Erythroblast (primary cell): ENCODE results near the gene LSM11.

Experiments
- DNase-seq, 2 experiments: peaks; one replicate each; lab custom pipeline; 2025; lab: John Stamatoyannopoulos, UW
- GATA1 ChIP-seq: IDR thresholded peaks from 2 replicates; pipeline ENCODE4 v1.6.1; 2011; ENCODE audit warnings: low read depth, mild to moderate bottlenecking, control low read depth, low read length, moderate library complexity
- POLR2A ChIP-seq: IDR thresholded peaks from 2 replicates; pipeline ENCODE4 v1.6.1; 2011; ENCODE audit warnings: mild to moderate bottlenecking, low read length

LSM11 gene

GRCh38 chr5:157729858-157730257 lies 13.7 kb upstream of the LSM11 start:
- TF ChIP-seq GATA1 (no peak), POLR2A (no peak)
- no peak for DNase-seq

GRCh38 chr5:157730900-157731271 lies 12.6 kb upstream of the LSM11 start:
- no peak for TF ChIP-seq POLR2A
- no peak for TF ChIP-seq GATA1
- DNase-seq, result no peak

- TF ChIP-seq POLR2A (peak; percentile 96), GATA1 (no peak)
- DNase-seq, result peak; percentile 98
These were observed 12.0 kb upstream of the LSM11 start, which contains the start of gene THG1L for GRCh38 chr5:157731272-157732129. Gene THG1L, plus strand, starts transcription at chr5:157731420. Its CDS starts 21 bp downstream, at chr5:157731441.

- TF ChIP-seq GATA1, result no peak
- TF ChIP-seq POLR2A, result no peak
- DNase-seq, result no peak
These were observed 11.4 kb upstream of the LSM11 start for GRCh38 chr5:157732130-157732514.

DNA sequence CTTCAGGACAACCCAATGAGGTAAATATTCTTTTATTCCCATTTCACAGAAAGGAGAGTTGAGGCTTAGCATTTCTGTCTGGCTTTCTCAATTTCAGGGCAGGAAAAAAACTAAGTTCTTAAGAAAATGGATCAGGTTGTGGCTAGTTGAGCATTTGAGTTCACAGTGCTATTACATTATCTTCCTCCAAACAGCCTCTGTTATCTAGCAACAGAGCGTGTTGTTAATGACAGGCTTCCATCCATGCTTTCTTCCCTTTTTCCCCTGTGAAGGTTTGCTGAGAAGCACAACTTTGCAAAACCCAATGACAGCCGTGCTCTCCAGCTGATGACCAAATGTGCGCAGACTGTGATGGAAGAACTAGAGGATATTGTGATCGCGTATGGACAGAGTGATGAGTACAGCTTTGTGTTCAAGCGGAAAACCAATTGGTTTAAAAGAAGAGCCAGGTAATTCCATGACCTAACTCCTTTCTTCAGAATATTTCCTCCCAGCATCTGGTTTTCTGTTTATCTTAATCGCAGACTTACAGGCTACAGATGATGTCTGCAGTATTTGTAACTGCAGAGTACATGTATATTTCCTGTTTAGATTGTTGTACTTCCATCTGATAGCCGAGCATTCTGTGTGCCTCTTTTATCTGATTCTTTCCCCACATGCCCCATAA lies 10.8 kb upstream of the LSM11 start:
- TF ChIP-seq GATA1 (no peak), POLR2A (no peak)
- DNase-seq, result peak; percentile 74 to 88

DNA sequence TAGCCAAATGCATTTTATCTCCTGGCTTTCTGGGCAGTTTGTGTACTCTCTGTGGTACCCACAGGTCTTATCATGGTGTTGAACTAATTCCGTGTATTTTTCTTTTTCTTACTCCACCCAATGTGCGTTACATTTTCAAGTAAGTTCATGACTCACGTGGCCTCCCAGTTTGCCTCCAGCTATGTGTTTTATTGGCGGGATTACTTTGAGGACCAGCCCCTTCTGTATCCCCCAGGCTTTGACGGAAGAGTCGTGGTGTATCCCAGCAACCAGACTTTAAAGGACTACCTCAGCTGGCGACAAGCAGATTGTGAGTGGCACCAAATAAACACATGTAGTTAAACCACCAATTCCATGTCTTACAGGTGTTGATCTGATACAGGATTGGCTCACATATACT lies 9.1 kb upstream of the LSM11 start:
- DNase-seq, result peak; percentile 9 to 10
- no peak for TF ChIP-seq POLR2A
- TF ChIP-seq GATA1, result no peak

- DNase-seq, result no peak
- no peak for TF ChIP-seq GATA1
- TF ChIP-seq POLR2A, result no peak
These were observed 7.5 kb upstream of the LSM11 start for GRCh38 chr5:157735991-157736390.

- no peak for TF ChIP-seq GATA1
- no peak for TF ChIP-seq POLR2A
- DNase-seq, result no peak
These were observed 3.9 kb upstream of the LSM11 start for GRCh38 chr5:157739388-157740228.

- peak; percentile 42 to 44 for DNase-seq
- TF ChIP-seq POLR2A (no peak), GATA1 (no peak)
These were observed 3.3 kb upstream of the LSM11 start for GRCh38 chr5:157740229-157740610.

- DNase-seq, result no peak
- TF ChIP-seq GATA1, result no peak
- no peak for TF ChIP-seq POLR2A
These were observed 2.4 kb upstream of the LSM11 start for GRCh38 chr5:157741131-157741530.

DNA sequence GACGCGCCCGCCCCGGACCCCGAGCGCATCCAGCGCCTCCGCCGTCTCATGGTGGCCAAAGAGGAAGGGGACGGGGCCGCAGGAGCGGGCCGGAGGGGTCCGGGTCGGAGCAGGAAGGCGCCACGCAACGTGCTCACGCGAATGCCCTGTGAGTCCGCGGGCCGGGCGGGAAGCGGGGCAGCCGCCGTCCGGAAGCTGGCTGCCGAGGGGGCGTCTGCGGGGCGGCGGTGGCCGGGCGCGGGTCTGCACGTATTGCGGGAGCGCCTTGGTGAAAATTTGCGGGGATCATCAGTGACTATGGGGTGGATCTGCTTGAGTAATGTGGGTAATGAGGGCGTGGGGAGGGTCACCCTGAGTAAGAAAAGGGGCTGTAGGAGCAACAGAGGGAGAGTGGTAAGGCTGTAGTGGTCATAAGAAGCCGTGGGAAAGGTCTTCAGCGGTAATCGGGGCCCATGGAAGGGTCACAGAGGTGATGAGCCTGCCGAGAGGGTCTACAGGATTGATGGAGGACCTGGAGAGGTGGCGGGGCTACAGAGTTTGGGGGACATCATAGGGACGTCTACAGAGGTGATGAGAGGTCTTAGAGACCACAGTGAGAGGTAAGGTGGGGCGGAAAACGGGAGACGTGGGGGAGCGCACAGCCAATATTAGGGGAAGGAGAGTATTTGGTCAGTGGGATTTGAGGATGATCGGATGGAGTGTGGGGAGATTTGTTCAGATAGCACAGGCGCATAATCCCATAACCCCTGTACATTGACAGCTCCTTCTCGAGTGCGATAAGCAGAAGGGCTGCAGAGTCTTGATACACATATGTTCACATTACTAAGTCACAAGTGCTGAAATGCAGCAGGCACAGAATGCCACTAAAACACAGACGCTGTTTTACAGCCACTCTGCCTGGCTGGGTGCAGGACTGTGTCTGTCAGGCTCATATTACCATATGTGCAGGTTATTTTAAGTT lies 819 bp downstream of the LSM11 start:
- TF ChIP-seq GATA1 (no peak), POLR2A (peak; percentile 24)
- DNase-seq, result peak; percentile 83 to 93

DNA sequence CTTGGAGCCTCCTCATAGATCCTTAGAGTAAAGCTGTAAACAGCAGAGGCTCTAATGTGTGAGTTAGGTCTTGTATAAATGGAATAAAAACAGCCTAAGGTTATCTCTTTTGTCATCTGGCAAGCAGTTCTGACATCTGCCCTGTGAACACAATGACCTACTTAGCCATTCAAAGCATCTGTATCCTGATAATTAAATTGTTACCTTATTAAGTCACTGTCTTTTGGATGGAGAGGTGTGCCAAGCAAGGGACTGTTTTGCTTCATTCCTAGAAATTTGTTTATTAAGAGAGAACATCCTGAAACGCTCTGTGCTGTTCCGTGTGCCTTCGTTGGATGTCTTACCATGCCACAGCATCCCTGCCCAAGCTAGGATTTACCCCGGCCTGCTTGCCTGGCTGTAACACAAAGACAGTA lies 1.5 kb downstream of the LSM11 start:
- DNase-seq, result peak in 1 of 2 experiments; percentile 82

More for the DNA sequence above, 1.5 kb downstream of the LSM11 start:
- TF ChIP-seq POLR2A (no peak), GATA1 (no peak)
